ENCODE measurements around the gene GRK1.
"Not testable (repeated sequence)": the region's sequence is repeated elsewhere in the genome, so short reads cannot be mapped to it uniquely, and the experiment has no call there.

GRCh38 chr13:113621498-113621897 lies 45.5 kb upstream of the GRK1 start:
- peak; percentile 27 for TF ChIP-seq CTCF (conservative IDR thresholded peaks at IDR 0.05; ENCODE audit: low read depth, low read length)
- TF ChIP-seq ELK1 (IDR thresholded peaks at IDR 0.05; ENCODE audit: borderline replicate concordance, low read depth, low read length); POLR2A (IDR thresholded peaks at IDR 0.05; ENCODE audit: low read depth, low read length); FOS (IDR thresholded peaks at IDR 0.05; ENCODE audit: low read depth, low read length): not testable (repeated sequence)

Measured in IMR-90 (cell line).